ENCODE measurements around the gene CELA3B. TPM values are rescaled to one million over a fixed set of nuclear protein-coding genes. Genes with fewer than 3 reads are reported as not detected.

CELA3B gene
- total RNA-seq, 1 experiment from 2014 or later: not detected

DNA sequence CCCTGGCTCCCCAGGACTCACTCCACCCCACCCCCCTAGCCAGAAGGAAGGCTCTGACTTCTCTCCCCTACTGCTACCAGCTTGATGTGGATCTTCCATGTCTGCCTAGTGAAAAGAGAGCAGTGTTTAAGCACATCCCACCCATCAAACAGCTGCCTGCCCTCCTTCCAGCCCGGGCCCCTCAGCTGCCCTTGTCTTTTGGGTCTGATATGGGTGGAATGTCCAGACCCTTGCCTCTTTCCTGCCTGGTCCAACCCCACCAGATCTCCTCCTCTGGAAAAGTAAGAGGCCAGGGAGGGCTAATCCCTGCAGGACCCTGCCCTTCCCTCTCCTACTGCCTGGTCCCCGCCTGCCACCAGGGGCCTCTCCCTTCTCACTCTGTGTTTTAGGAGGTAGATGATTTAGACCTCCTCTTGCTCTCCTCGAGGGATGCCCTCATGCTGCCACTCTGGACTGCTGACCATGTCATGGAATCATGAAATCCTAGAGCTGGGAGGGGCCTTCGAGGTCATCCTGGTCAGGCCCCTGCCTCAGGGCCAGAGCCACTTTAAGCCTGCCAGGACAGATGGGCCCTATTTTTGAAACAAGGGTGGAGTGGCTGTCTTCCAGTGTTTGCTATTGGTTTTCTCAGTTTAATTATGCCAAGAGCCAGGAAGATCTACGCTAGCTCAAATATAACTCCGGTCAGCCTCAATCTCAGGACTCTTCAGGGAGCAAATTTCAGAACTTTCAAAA lies 23.9 kb upstream of the CELA3B start:
- no peak for DNase-seq
- no peaks in the 10 kb centered on the region for H3K36me3 ChIP-seq (ENCODE audit: insufficient read depth, low read length)
- H3K9me3 ChIP-seq (ENCODE audit: low read length): no peaks in the 10 kb centered on the region
- H3K4me3 ChIP-seq (ENCODE audit: low read length): no peak overlapping the region
- H4K20me1 ChIP-seq (ENCODE audit: insufficient read depth, low read depth, low read length): no peaks in the 10 kb centered on the region
- no peak overlapping the region for H3K27ac ChIP-seq (ENCODE audit: low read length)
- H2AFZ ChIP-seq (ENCODE audit: low read length): no peak overlapping the region
- no peaks in the 10 kb centered on the region for H3K79me2 ChIP-seq (ENCODE audit: low read length)
- no peaks in the 10 kb centered on the region for H3K27me3 ChIP-seq (ENCODE audit: low read length)
- H3K4me1 ChIP-seq (ENCODE audit: low read length): no peaks in the 10 kb centered on the region
- H3K9me2 ChIP-seq (replicated peaks; ENCODE audit: insufficient read depth, low read length): no peaks in the 10 kb centered on the region
- H3K9ac ChIP-seq (ENCODE audit: low read length): no peak overlapping the region
- H3K4me2 ChIP-seq (ENCODE audit: low read depth, low read length, poor library complexity, severe bottlenecking): no peak overlapping the region

DNA sequence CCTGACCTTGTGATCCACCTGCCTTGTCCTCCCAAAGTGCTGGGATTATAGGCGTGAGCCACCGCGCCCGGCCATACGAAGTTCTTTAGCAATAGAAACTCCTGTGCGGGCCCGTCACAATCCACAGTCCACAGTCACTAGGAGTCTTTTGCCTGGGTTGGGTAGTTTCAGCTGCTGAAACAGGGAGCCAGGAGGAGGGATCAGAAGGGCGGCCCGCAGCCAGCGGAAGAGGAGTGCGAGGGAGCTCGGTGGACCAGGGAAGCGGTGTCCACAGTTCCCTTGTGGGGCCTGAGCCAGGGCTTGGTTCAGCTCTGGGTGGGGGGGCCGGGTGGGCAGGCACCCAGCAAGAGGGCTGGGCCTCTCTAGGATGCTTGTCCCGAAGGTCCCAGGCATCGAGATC lies 21.8 kb upstream of the CELA3B start:
- H3K27me3 ChIP-seq (ENCODE audit: low read length): no peaks in the 10 kb centered on the region
- no peaks in the 10 kb centered on the region for H3K36me3 ChIP-seq (ENCODE audit: insufficient read depth, low read length)
- no peaks in the 10 kb centered on the region for H3K9me2 ChIP-seq (replicated peaks; ENCODE audit: insufficient read depth, low read length)
- no peaks in the 10 kb centered on the region for H3K79me2 ChIP-seq (ENCODE audit: low read length)
- H3K4me1 ChIP-seq (ENCODE audit: low read length): no peaks in the 10 kb centered on the region
- no peak overlapping the region for H3K27ac ChIP-seq (ENCODE audit: low read length)
- no peak for DNase-seq
- no peak overlapping the region for H2AFZ ChIP-seq (ENCODE audit: low read length)
- H3K9ac ChIP-seq (ENCODE audit: low read length): no peak overlapping the region
- H3K9me3 ChIP-seq (ENCODE audit: low read length): no peaks in the 10 kb centered on the region
- H4K20me1 ChIP-seq (ENCODE audit: insufficient read depth, low read depth, low read length): no peaks in the 10 kb centered on the region
- no peak overlapping the region for H3K4me2 ChIP-seq (ENCODE audit: low read depth, low read length, poor library complexity, severe bottlenecking)
- no peak overlapping the region for H3K4me3 ChIP-seq (ENCODE audit: low read length)

DNA sequence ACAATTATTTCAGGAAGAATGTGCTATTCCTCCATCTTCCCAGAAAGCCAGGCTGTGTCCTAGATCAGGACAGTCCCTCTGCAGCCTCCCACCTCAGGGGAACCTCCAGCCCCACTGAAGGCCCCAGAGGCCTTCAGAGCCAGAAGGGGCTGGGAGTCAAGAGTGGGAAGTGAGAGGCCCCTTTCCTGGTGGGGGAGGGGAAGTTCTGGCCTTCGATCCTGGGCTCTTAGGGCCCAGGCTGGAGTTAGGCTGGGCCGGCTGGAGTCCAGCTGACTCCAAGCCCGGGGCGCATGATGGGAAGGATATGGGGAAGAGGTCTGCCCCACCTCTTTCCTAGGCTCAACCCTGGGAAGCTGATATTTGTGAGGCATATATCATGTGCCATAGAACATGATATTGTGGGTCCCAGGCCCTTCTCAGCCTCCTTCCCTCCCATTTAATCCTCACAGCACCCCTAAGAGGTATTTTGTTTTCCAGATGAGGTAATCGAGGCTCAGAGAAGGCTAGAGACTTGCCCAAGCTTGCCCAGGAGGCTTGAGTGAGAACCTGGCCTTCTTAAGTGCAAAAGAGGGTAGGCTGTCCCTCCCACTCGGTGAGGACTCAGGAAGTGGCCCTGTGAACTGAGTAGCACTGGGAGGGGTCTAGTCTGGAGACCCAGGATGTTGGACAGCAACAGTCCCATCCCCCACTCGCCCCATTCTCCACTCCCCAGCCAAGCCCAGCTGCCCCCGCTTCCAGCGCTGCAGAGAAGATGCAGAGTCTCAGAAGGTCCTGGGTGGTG lies 21.1 kb upstream of the CELA3B start:
- Histone ChIP-seq H3K9ac (ENCODE audit: low read length) (no peak overlapping the region), H3K79me2 (ENCODE audit: low read length) (no peaks in the 10 kb centered on the region), H3K4me3 (ENCODE audit: low read length) (no peak overlapping the region), H3K27ac (ENCODE audit: low read length) (no peak overlapping the region), H3K4me1 (ENCODE audit: low read length) (no peaks in the 10 kb centered on the region), H3K27me3 (ENCODE audit: low read length) (no peaks in the 10 kb centered on the region), H3K9me3 (ENCODE audit: low read length) (no peaks in the 10 kb centered on the region), H3K4me2 (ENCODE audit: low read depth, low read length, poor library complexity, severe bottlenecking) (no peak overlapping the region), H3K9me2 (replicated peaks; ENCODE audit: insufficient read depth, low read length) (no peaks in the 10 kb centered on the region), H4K20me1 (ENCODE audit: insufficient read depth, low read depth, low read length) (no peaks in the 10 kb centered on the region), H3K36me3 (ENCODE audit: insufficient read depth, low read length) (no peaks in the 10 kb centered on the region), H2AFZ (ENCODE audit: low read length) (no peak overlapping the region)
- no peak for DNase-seq

DNA sequence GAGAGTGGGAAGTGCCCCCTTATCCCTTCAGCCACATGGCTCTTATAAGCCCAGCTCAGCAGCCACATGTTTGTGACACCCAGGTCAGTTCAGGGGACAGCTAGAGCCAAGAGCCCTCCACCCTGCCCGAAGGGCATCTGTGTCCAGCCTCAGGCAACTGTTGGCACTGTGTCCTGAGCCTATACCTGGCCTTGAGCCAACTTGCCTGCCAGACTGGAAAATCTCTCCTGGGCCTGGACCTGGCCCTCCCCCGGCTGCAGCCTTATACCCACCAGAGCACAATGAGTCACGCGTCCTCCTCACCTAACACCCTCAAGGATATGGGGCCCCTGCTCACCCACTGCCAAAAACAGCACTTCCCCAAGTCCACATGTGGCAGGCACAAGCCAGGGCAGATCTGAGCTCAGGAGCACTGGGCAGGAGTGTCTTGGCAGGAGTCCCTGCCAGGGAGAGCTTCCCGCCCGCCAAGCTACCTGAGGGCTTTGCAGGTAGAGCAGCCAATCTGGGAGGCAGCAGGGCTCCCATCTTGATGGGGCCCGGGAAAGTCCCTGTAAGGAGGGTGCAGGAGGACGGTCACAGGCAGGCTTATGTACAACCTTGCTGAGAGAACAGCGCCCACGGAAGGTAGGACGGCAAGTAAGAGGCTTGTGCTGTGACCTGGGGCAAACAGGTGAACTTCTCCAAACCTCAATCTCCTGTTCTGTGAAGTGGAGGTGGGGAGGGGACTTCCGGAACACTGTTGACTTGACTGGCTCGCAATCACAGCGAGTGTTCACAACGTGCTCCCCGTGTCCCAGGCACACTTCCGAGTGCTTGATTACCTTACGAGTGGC lies 19.9 kb upstream of the CELA3B start:
- Histone ChIP-seq H3K9me2 (replicated peaks; ENCODE audit: insufficient read depth, low read length) (no peaks in the 10 kb centered on the region), H3K4me3 (ENCODE audit: low read length) (no peak overlapping the region), H3K36me3 (ENCODE audit: insufficient read depth, low read length) (no peaks in the 10 kb centered on the region), H3K4me1 (ENCODE audit: low read length) (no peaks in the 10 kb centered on the region), H3K27ac (ENCODE audit: low read length) (no peak overlapping the region), H3K27me3 (ENCODE audit: low read length) (no peaks in the 10 kb centered on the region), H2AFZ (ENCODE audit: low read length) (no peak overlapping the region), H3K9ac (ENCODE audit: low read length) (no peak overlapping the region), H3K9me3 (ENCODE audit: low read length) (no peaks in the 10 kb centered on the region), H4K20me1 (ENCODE audit: insufficient read depth, low read depth, low read length) (no peaks in the 10 kb centered on the region), H3K79me2 (ENCODE audit: low read length) (no peaks in the 10 kb centered on the region), H3K4me2 (ENCODE audit: low read depth, low read length, poor library complexity, severe bottlenecking) (no peak overlapping the region)
- DNase-seq: no peak

DNA sequence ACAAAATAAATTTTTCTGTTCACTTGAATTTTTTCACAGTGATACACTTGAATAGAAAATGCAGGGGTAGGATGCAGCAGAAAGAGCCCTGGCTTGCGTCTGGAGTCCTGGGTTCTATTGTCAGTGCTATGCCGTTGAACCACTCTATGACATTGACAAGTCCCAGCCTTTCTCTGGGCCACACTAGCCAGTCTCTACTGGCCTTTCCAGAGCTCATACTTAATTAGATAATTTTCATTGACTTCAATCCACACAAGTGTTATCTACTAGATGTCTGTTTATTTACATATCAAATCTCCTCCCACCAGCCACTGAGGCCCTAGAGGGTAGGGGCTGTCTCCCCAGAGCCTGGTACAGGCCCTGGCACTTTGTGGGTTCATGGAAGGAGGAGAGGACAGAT lies 15.5 kb upstream of the CELA3B start:
- Histone ChIP-seq H3K4me3 (ENCODE audit: low read length) (no peak overlapping the region), H3K27ac (ENCODE audit: low read length) (no peak overlapping the region), H3K9me3 (ENCODE audit: low read length) (no peaks in the 10 kb centered on the region), H3K27me3 (ENCODE audit: low read length) (no peaks in the 10 kb centered on the region), H2AFZ (ENCODE audit: low read length) (no peak overlapping the region), H3K4me1 (ENCODE audit: low read length) (no peaks in the 10 kb centered on the region), H3K79me2 (ENCODE audit: low read length) (no peaks in the 10 kb centered on the region), H3K36me3 (ENCODE audit: insufficient read depth, low read length) (no peaks in the 10 kb centered on the region), H3K9me2 (replicated peaks; ENCODE audit: insufficient read depth, low read length) (no peaks in the 10 kb centered on the region), H3K9ac (ENCODE audit: low read length) (no peak overlapping the region), H4K20me1 (ENCODE audit: insufficient read depth, low read depth, low read length) (no peaks in the 10 kb centered on the region), H3K4me2 (ENCODE audit: low read depth, low read length, poor library complexity, severe bottlenecking) (no peak overlapping the region)
- DNase-seq: no peak

DNA sequence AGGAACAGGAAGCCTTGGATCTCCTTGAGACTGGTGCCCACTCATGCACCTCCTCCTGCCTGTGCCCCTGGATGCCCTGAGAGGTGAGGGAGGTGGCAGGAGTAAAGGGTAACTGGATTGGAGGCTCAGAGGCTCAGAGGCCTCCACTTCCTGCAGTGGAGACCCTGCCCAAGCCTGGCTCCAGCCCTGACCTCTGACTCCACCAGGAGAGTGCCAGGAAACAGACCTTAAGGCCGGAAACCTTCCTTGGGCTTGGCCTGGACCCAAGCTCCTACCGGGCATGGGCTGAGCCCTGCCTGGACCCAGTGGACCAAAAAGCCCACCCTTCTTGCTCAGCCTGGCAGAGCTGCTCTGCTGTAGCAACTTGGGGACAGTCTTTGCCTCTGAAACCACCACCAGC lies 15.0 kb upstream of the CELA3B start:
- H3K9me3 ChIP-seq (ENCODE audit: low read length): no peaks in the 10 kb centered on the region
- no peaks in the 10 kb centered on the region for H3K4me1 ChIP-seq (ENCODE audit: low read length)
- no peaks in the 10 kb centered on the region for H3K27me3 ChIP-seq (ENCODE audit: low read length)
- no peak overlapping the region for H3K27ac ChIP-seq (ENCODE audit: low read length)
- no peaks in the 10 kb centered on the region for H3K36me3 ChIP-seq (ENCODE audit: insufficient read depth, low read length)
- H3K9ac ChIP-seq (ENCODE audit: low read length): no peak overlapping the region
- H2AFZ ChIP-seq (ENCODE audit: low read length): no peak overlapping the region
- no peaks in the 10 kb centered on the region for H4K20me1 ChIP-seq (ENCODE audit: insufficient read depth, low read depth, low read length)
- H3K4me2 ChIP-seq (ENCODE audit: low read depth, low read length, poor library complexity, severe bottlenecking): no peak overlapping the region
- H3K79me2 ChIP-seq (ENCODE audit: low read length): no peaks in the 10 kb centered on the region
- H3K4me3 ChIP-seq (ENCODE audit: low read length): no peak overlapping the region
- no peaks in the 10 kb centered on the region for H3K9me2 ChIP-seq (replicated peaks; ENCODE audit: insufficient read depth, low read length)
- DNase-seq: no peak

DNA sequence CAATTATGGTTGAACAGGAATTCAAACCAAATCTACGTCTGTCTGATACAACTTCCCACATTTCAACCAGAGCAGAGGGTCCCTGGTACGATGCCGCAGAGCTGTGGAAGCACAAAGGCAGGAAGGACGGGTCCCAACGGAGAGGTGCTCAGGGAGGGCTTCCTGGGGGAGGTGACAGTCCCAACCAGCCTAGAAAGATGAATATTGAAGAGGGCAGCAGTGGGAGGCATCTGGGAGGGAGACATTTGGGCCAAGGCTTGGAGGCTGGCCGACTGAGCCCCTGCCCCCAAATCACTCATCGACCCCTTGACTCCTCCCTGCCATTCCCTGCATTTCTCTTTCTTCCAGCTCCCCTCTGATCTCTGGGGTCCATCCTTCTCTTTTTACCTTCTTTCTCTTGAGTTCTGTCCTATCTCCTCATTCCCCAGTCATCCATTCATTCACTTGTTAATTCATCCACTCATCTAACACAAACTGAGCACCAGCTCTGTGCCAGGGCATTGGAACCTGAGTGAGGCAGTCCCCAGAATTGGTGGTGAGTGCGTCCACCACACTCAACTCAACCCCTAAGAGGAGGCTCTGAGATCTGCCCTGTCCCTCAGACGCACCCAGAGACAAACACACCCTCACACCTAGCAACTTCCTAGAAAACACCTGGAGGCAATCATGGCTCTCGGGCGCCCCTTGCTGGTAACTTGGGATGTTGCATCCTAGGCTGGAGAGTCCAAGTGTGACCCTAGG lies 13.2 kb upstream of the CELA3B start:
- Histone ChIP-seq H3K4me2 (ENCODE audit: low read depth, low read length, poor library complexity, severe bottlenecking) (no peak overlapping the region), H3K79me2 (ENCODE audit: low read length) (no peaks in the 10 kb centered on the region), H3K27ac (ENCODE audit: low read length) (no peak overlapping the region), H4K20me1 (ENCODE audit: insufficient read depth, low read depth, low read length) (no peaks in the 10 kb centered on the region), H2AFZ (ENCODE audit: low read length) (no peak overlapping the region), H3K4me3 (ENCODE audit: low read length) (no peak overlapping the region), H3K36me3 (ENCODE audit: insufficient read depth, low read length) (no peaks in the 10 kb centered on the region), H3K9me2 (replicated peaks; ENCODE audit: insufficient read depth, low read length) (no peaks in the 10 kb centered on the region), H3K27me3 (ENCODE audit: low read length) (no peaks in the 10 kb centered on the region), H3K4me1 (ENCODE audit: low read length) (no peaks in the 10 kb centered on the region), H3K9ac (ENCODE audit: low read length) (no peak overlapping the region), H3K9me3 (ENCODE audit: low read length) (no peaks in the 10 kb centered on the region)
- peak; percentile 92 for DNase-seq
